Panc1 (cell line): ENCODE measurements around the gene CLTC. TPM values are rescaled to one million over a fixed set of nuclear protein-coding genes. Genes with fewer than 3 reads are reported as not detected.

Source experiments
- ATAC-seq: fragments of 200-7000 bp; cut with Tn5 transposase; 2 replicates; pipeline ENCODE4 v1.9.1; 2020; ENCODE audit warnings: mild to moderate bottlenecking, moderate library complexity
- BruUV-seq: library from RNA; stranded (reverse); fragments of 400-500 nt; replicated peaks from 2 replicates; lab custom pipeline; 2021; lab: Mats Ljungman, UMichigan
- CTCF ChIA-PET: fragments of 300-600 bp; sonication (Branson Sonifier 250); formaldehyde crosslinking; loops from one replicate; lab custom pipeline; 2022; ENCODE audit warnings: antibody characterized with exemption; lab: Charles Lee
- POLR2A ChIA-PET: fragments of 300-600 bp; sonication (Branson Sonifier 250); formaldehyde crosslinking; loops from one replicate; lab custom pipeline; 2022; ENCODE audit warnings: antibody characterized with exemption; lab: Charles Lee
- DNase-seq: peaks from one replicate; pipeline ENCODE4 v3.0.0-alpha.2; 2010; ENCODE audit warnings: low read depth, low spot score
- H3K27ac ChIP-seq: 2 replicates; pipeline ENCODE4 v1.5.1; 2011; ENCODE audit warnings: mild to moderate bottlenecking, low read length, inconsistent platforms
- H3K27me3 ChIP-seq: fragments of 200-500 bp; sonication (Bioruptor generic); 2 replicates; pipeline ENCODE4 v1.6.0; 2014; ENCODE audit warnings: low read length, inconsistent platforms; ENCODE audit not compliant: control insufficient read depth, insufficient read depth
- H3K36me3 ChIP-seq: fragments of 200-500 bp; sonication (Bioruptor generic); 2 replicates; pipeline ENCODE4 v1.5.1; 2014; ENCODE audit warnings: inconsistent platforms, mild to moderate bottlenecking, low read length, moderate library complexity; ENCODE audit not compliant: control insufficient read depth, insufficient read depth
- H3K4me1 ChIP-seq: 2 replicates; pipeline ENCODE4 v1.5.1; 2011; ENCODE audit warnings: inconsistent platforms, mild to moderate bottlenecking, low read length, moderate library complexity; ENCODE audit not compliant: control insufficient read depth, insufficient read depth
- H3K4me3 ChIP-seq, 2 experiments: 2 replicates each; pipeline ENCODE4 v1.5.1; 2011 to 2012; ENCODE audit warnings: low read depth in 2 of 2, low read length in 2 of 2, mild to moderate bottlenecking in 2 of 2, inconsistent platforms in 1 of 2, moderate library complexity in 1 of 2
- H3K9me3 ChIP-seq: fragments of 200-500 bp; sonication (Bioruptor generic); 2 replicates; pipeline ENCODE4 v1.5.1; 2014; ENCODE audit warnings: low read depth, mild to moderate bottlenecking, inconsistent platforms, low read length, moderate library complexity; ENCODE audit not compliant: control insufficient read depth, insufficient read depth
- CTCF ChIP-seq: fragments of 450-650 bp; IDR thresholded peaks from 2 replicates; pipeline ENCODE4 v1.5.1; 2017; ENCODE audit warnings: mild to moderate bottlenecking
- POLR2AphosphoS5 ChIP-seq: IDR thresholded peaks from 2 replicates; pipeline ENCODE4 v1.6.1; 2012; ENCODE audit warnings: mild to moderate bottlenecking, low read depth, low read length, moderate library complexity
- SIN3A ChIP-seq: IDR thresholded peaks from 2 replicates; pipeline ENCODE4 v1.6.1; 2012; ENCODE audit warnings: low read depth, mild to moderate bottlenecking, low read length, moderate library complexity, borderline replicate concordance; ENCODE audit not compliant: insufficient read depth
- TCF7L2 ChIP-seq: IDR thresholded peaks from 2 replicates; pipeline ENCODE4 v1.6.1; 2011; ENCODE audit warnings: mild to moderate bottlenecking, low read depth, low read length, inconsistent platforms
- in situ Hi-C: cut with HindIII; loops from 2 replicates; pipeline ENCODE4 v1.10.0; 2016; ENCODE audit warnings: low sequenced_read_pairs, low pct_unique_long_range_greater_than_20kb
- intact Hi-C: fragments of 100-400 bp; cut with micrococcal nuclease; formaldehyde crosslinking; loops from one replicate; pipeline ENCODE4 v1.10.0; 2022; ENCODE audit not compliant: unreplicated experiment
- total RNA-seq: library from RNA; stranded (reverse); gene quantifications from one replicate; pipeline ENCODE4 v1.2.1, GENCODE V29; 2021; ENCODE audit not compliant: unreplicated experiment
- TF ChIP-seq, protein P1 (sequence below), 2 experiments: IDR thresholded peaks; 2 replicates each; pipeline ENCODE4 v1.6.1; 2011 to 2012; ENCODE audit warnings: low read depth in 2 of 2, control low read depth in 1 of 2, low read length in 1 of 2, mild to moderate bottlenecking in 1 of 2, moderate library complexity in 1 of 2; ENCODE audit not compliant: insufficient read depth in 1 of 2

The CLTC gene
- total RNA-seq, 1 experiment from 2014 or later = 221 TPM

DNA sequence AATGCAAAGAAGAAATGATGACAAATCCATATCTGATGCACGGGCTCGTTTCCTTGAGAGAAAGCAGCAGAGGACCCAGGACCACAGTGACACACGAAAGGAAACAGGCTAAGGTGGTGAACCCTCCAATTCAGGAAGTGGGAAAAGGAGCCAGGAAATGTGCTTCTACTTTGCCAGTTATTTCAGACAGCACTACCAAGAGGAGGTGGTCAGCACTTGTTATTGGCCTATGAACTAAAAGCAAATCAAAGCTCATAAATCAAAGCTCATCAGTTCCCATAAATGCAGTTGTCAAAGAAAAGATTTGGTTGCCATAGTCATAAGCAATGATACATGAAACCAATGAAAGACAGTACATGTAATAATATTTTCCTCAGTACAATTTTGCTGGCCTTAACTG is 12.6 kb upstream of the CLTC start:
- ATAC-seq (no peak), DNase-seq (no peak)
- Histone ChIP-seq H3K9me3 (no peaks in the 10 kb centered on the region), H3K4me3 (no peak overlapping the region), H3K27me3 (no peaks in the 10 kb centered on the region), H3K27ac (no peak overlapping the region), H3K36me3 (no peaks in the 10 kb centered on the region; the same call in none of the 2 replicates), H3K4me1 (no peaks in the 10 kb centered on the region)
- intact Hi-C loops (no loop called here), in situ Hi-C loops (no loop called here)
- POLR2A ChIA-PET = no interaction called here
- no TSS peak for BruUV-seq
- CTCF ChIA-PET = no interaction called here
- TF ChIP-seq CTCF (no peak), SIN3A (no peak), TCF7L2 (no peak), POLR2AphosphoS5 (no peak)
- TF ChIP-seq, protein P1, sequence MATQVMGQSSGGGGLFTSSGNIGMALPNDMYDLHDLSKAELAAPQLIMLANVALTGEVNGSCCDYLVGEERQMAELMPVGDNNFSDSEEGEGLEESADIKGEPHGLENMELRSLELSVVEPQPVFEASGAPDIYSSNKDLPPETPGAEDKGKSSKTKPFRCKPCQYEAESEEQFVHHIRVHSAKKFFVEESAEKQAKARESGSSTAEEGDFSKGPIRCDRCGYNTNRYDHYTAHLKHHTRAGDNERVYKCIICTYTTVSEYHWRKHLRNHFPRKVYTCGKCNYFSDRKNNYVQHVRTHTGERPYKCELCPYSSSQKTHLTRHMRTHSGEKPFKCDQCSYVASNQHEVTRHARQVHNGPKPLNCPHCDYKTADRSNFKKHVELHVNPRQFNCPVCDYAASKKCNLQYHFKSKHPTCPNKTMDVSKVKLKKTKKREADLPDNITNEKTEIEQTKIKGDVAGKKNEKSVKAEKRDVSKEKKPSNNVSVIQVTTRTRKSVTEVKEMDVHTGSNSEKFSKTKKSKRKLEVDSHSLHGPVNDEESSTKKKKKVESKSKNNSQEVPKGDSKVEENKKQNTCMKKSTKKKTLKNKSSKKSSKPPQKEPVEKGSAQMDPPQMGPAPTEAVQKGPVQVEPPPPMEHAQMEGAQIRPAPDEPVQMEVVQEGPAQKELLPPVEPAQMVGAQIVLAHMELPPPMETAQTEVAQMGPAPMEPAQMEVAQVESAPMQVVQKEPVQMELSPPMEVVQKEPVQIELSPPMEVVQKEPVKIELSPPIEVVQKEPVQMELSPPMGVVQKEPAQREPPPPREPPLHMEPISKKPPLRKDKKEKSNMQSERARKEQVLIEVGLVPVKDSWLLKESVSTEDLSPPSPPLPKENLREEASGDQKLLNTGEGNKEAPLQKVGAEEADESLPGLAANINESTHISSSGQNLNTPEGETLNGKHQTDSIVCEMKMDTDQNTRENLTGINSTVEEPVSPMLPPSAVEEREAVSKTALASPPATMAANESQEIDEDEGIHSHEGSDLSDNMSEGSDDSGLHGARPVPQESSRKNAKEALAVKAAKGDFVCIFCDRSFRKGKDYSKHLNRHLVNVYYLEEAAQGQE (IDR thresholded peaks at IDR 0.05; ENCODE audit: insufficient read depth in 1 of 2, low read depth in 2 of 2, low read length in 1 of 2) = no peak

- CTCF ChIA-PET = no interaction called here
These were observed 11.8 kb upstream of the CLTC start for GRCh38 chr17:59607817-59608403.

More at GRCh38 chr17:59607817-59608403, 11.8 kb upstream of the CLTC start:
- POLR2A ChIA-PET = no interaction called here
- no peak overlapping the region for H3K27ac ChIP-seq
- H3K4me1 ChIP-seq = no peaks in the 10 kb centered on the region
- H3K27me3 ChIP-seq = no peaks in the 10 kb centered on the region
- no peak for DNase-seq
- TF ChIP-seq TCF7L2 (no peak), POLR2AphosphoS5 (no peak), SIN3A (no peak), CTCF (peak; percentile 28; the same call in 1 of the 2 replicates)
- TF ChIP-seq, protein P1 (IDR thresholded peaks at IDR 0.05; ENCODE audit: insufficient read depth in 1 of 2, low read depth in 2 of 2, low read length in 1 of 2) = no peak
- BruUV-seq = no TSS peak
- no peaks in the 10 kb centered on the region for H3K9me3 ChIP-seq
- no peak overlapping the region for H3K4me3 ChIP-seq
- intact Hi-C loops = no loop called here
- in situ Hi-C loops = no loop called here
- no peak for ATAC-seq
- no peaks in the 10 kb centered on the region; the same call in none of the 2 replicates for H3K36me3 ChIP-seq
